Measurements from ENCODE around the gene EPC1. TPM values are rescaled to one million over a fixed set of nuclear protein-coding genes. Genes with fewer than 3 reads are reported as not detected.
"Not testable (repeated sequence)": the region's sequence is repeated elsewhere in the genome, so short reads cannot be mapped to it uniquely, and the experiment has no call there.

Gene EPC1
- total and polyA plus RNA-seq, 7 donors: 13.2 to 54.3 (median 42.6) TPM

- Histone ChIP-seq H3K4me3 (no peak overlapping the region), H3K4me1 (peaks cover 0 to 54% (median 34%) of the 10 kb centered on the region in 4 donors), H3K36me3 (no peaks in the 10 kb centered on the region), H3K27ac (no peak overlapping the region), H3K9me3 (no peaks in the 10 kb centered on the region), H3K27me3 (no peaks in the 10 kb centered on the region)
- intact Hi-C loops (cut with DNase I): no loop called here
- DNase-seq: no peak
- TF ChIP-seq EP300 (IDR thresholded peaks at IDR 0.05) (no peak), POLR2AphosphoS5 (IDR thresholded peaks at IDR 0.05) (no peak), POLR2A (IDR thresholded peaks at IDR 0.05) (no peak), CTCF (IDR thresholded peaks at IDR 0.05) (no peak)
- WGBS, 2 donors: 79 to 87% methylated on average over 8 of the region's 8 CpGs
These were observed 10.2 kb upstream of the EPC1 start for GRCh38 chr10:32357056-32357735.

- H3K27ac ChIP-seq; intact Hi-C loops (cut with DNase I); H3K9me3 ChIP-seq; H3K27me3 ChIP-seq; H3K4me3 ChIP-seq; H3K36me3 ChIP-seq; DNase-seq: not testable (repeated sequence)
- H3K4me1 ChIP-seq: peaks cover 0 to 59% (median 32%) of the 10 kb centered on the region in 4 donors
- 96% methylated on average over 1 of the region's 1 CpG for WGBS, 2 donors
These were observed 7.7 kb upstream of the EPC1 start for GRCh38 chr10:32354690-32355089.

DNA sequence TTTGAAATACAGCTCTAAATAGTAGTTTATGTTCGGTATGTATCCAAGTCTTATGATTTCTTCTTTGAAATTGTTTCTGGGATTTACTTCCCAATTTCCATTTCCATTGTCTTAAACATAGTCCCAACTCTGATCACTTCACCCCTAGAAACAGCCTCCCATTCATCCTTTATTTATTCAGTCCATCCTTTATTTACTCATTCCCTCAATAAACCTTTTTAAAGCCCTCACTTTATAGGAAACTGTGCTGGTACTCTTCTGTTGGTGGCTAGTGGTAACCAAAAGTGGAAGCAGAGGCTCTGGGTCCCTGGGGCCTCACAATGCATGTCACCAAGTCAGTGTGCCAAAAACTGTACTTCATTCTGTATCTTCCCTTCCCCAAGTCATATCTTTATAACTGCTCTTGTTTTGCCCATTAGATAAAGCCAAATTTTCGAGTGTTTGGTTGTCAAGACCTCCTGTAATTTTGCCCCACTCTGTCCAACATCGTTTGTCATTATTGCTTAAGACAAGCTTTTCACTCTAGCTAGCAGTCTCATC lies 3.9 kb upstream of the EPC1 start:
- no peak overlapping the region for H3K27ac ChIP-seq
- H3K9me3 ChIP-seq: no peaks in the 10 kb centered on the region
- TF ChIP-seq CTCF (IDR thresholded peaks at IDR 0.05) (no peak), POLR2AphosphoS5 (IDR thresholded peaks at IDR 0.05) (no peak), EP300 (IDR thresholded peaks at IDR 0.05) (no peak)
- WGBS, 2 donors: 19 to 63% methylated on average over 3 of the region's 3 CpGs
- DNase-seq: no peak
- H3K4me1 ChIP-seq: peaks cover 0 to 61% (median 40%) of the 10 kb centered on the region in 4 donors
- H3K4me3 ChIP-seq: no peak overlapping the region
- intact Hi-C loops (cut with DNase I): no loop called here
- no peaks in the 10 kb centered on the region for H3K27me3 ChIP-seq
- H3K36me3 ChIP-seq: no peaks in the 10 kb centered on the region

GRCh38 chr10:32349968-32350738 lies 3.2 kb upstream of the EPC1 start:
- H3K4me1 ChIP-seq: peaks cover 0 to 63% (median 44%) of the 10 kb centered on the region in 4 donors
- intact Hi-C loops (cut with DNase I): loop anchor here (5.0 to 10.0 kb wide), 2 partner anchors 158 to 295 kb away; partner anchors contain the start of gene KIF5B
- no peaks in the 10 kb centered on the region for H3K36me3 ChIP-seq
- H3K27me3 ChIP-seq: no peaks in the 10 kb centered on the region
- H3K4me3 ChIP-seq: no peak overlapping the region
- H3K9me3 ChIP-seq: no peaks in the 10 kb centered on the region
- WGBS, 2 donors: 56 to 85% methylated on average over 7 of the region's 7 CpGs
- H3K27ac ChIP-seq: no peak overlapping the region
- no peak for DNase-seq
- TF ChIP-seq EP300 (IDR thresholded peaks at IDR 0.05): no peak
- no peak for TF ChIP-seq POLR2A (IDR thresholded peaks at IDR 0.05)
- TF ChIP-seq CTCF (IDR thresholded peaks at IDR 0.05): no peak
- TF ChIP-seq POLR2AphosphoS5 (IDR thresholded peaks at IDR 0.05): no peak

DNA sequence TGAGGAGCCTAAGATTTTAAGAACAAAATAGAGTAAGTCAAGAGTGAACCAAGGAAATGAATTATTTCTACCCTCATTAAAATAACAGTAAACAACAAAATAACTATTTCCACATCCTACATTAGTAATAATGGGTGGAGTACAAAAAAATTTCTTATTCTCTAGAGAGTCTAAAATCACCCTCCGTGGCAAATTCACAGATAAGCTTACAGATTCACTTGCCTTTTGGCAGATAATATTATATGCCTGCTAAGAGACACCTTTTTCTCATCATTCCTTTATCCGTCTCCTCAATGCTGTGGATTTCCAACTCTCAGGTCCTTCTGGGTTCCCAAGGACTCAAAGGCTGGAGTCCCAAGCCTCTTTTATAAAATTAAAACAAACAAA lies 2.2 kb upstream of the EPC1 start:
- H3K9me3 ChIP-seq: no peaks in the 10 kb centered on the region
- intact Hi-C loops (cut with DNase I): loop anchor here (5.0 to 10.0 kb wide), 2 partner anchors 157 to 294 kb away; partner anchors contain the start of gene KIF5B
- peaks cover 0 to under 1% (median 0%) of the 10 kb centered on the region in 4 donors for H3K36me3 ChIP-seq
- no peak for DNase-seq
- peaks cover 0 to 63% (median 54%) of the 10 kb centered on the region in 4 donors for H3K4me1 ChIP-seq
- TF ChIP-seq EP300 (IDR thresholded peaks at IDR 0.05) (no peak), POLR2A (IDR thresholded peaks at IDR 0.05) (no peak), CTCF (IDR thresholded peaks at IDR 0.05) (no peak), POLR2AphosphoS5 (IDR thresholded peaks at IDR 0.05) (no peak)
- 84 to 94% methylated on average over 2 of the region's 2 CpGs for WGBS, 2 donors
- H3K4me3 ChIP-seq: no peak overlapping the region
- H3K27ac ChIP-seq: no peak overlapping the region
- H3K27me3 ChIP-seq: no peaks in the 10 kb centered on the region

Data from sigmoid colon (tissue), 7 donors.